Suprapubic skin (tissue), 4 donors: ENCODE data around the gene NUCB1.

Source experiments
- CTCF ChIP-seq, 2 donors: fragments of 200-600 bp in 1 of 2; fragments of 450-650 bp in 1 of 2; sonication (generic) in 1 of 2; IDR thresholded peaks; one replicate each; pipeline ENCODE4 v1.5.1; 2016 to 2019; ENCODE audit warnings: antibody characterized with exemption in 2 of 2, mild to moderate bottlenecking in 1 of 2, moderate library complexity in 1 of 2
- EP300 ChIP-seq: sonication (generic); formaldehyde crosslinking; IDR thresholded peaks from one replicate; pipeline ENCODE4 v1.6.1; 2017; ENCODE audit warnings: antibody characterized with exemption
- POLR2AphosphoS5 ChIP-seq, 3 donors: sonication (generic); formaldehyde crosslinking; IDR thresholded peaks; one replicate each; pipeline ENCODE4 v1.6.1; 2017; ENCODE audit warnings: antibody characterized with exemption in 3 of 3

- TF ChIP-seq CTCF (IDR thresholded peaks at IDR 0.05) = no peak
- TF ChIP-seq EP300 = no peak
- no peak for TF ChIP-seq POLR2AphosphoS5 (IDR thresholded peaks at IDR 0.05)
These were observed 25.2 kb downstream of the NUCB1 start for GRCh38 chr19:48925240-48925843.
